Skeletal muscle satellite cell (primary cell): ENCODE results near the gene MYO9B.
"Not testable (repeated sequence)": the region's sequence is repeated elsewhere in the genome, so short reads cannot be mapped to it uniquely, and the experiment has no call there.

Experiments
- H3K27me3 ChIP-seq: 2 replicates; pipeline ENCODE4 v1.7.0; 2013; ENCODE audit warnings: low read length; ENCODE audit not compliant: control insufficient read depth, insufficient read depth
- H3K36me3 ChIP-seq: 2 replicates; pipeline ENCODE4 v1.7.0; 2013; ENCODE audit warnings: mild to moderate bottlenecking, control low read depth, low read length; ENCODE audit not compliant: insufficient read depth
- H3K4me1 ChIP-seq: 2 replicates; pipeline ENCODE4 v1.7.0; 2013; ENCODE audit warnings: low read length; ENCODE audit not compliant: control insufficient read depth, insufficient read depth
- H3K4me2 ChIP-seq: 2 replicates; pipeline ENCODE4 v1.7.0; 2013; ENCODE audit warnings: mild to moderate bottlenecking, low read length
- H3K4me3 ChIP-seq: 2 replicates; pipeline ENCODE4 v1.7.0; 2013; ENCODE audit warnings: low read length
- H3K9ac ChIP-seq: 2 replicates; pipeline ENCODE4 v1.7.0; 2013; ENCODE audit warnings: mild to moderate bottlenecking, low read depth, low read length, moderate library complexity
- H3K9me3 ChIP-seq: replicated peaks from 2 replicates; pipeline ENCODE4 v1.7.0; 2013; ENCODE audit warnings: mild to moderate bottlenecking, control low read depth, low read length

MYO9B gene

GRCh38 chr19:17097593-17098126, 22.1 kb downstream of the MYO9B start:
- H3K4me1 ChIP-seq, result peaks cover 16% of the 10 kb centered on the region
- H3K4me2 ChIP-seq, result peak overlapping the region; percentile 8
- no peak overlapping the region for H3K4me3 ChIP-seq
- no peaks in the 10 kb centered on the region for H3K27me3 ChIP-seq
- no peaks in the 10 kb centered on the region for H3K9me3 ChIP-seq
- H3K9ac ChIP-seq, result peak overlapping the region; percentile 4
- peaks cover 19% of the 10 kb centered on the region for H3K36me3 ChIP-seq

GRCh38 chr19:17098326-17098725, 22.7 kb downstream of the MYO9B start:
- no peaks in the 10 kb centered on the region for H3K9me3 ChIP-seq
- H3K27me3 ChIP-seq, result no peaks in the 10 kb centered on the region
- no peak overlapping the region for H3K4me3 ChIP-seq
- H3K4me1 ChIP-seq, result peaks cover 16% of the 10 kb centered on the region
- H3K4me2 ChIP-seq, result no peak overlapping the region
- H3K9ac ChIP-seq, result no peak overlapping the region
- H3K36me3 ChIP-seq, result peaks cover 25% of the 10 kb centered on the region

- no peak overlapping the region for H3K4me3 ChIP-seq
- H3K9me3 ChIP-seq, result no peaks in the 10 kb centered on the region
- no peak overlapping the region for H3K9ac ChIP-seq
- H3K27me3 ChIP-seq, result no peaks in the 10 kb centered on the region
- peaks cover 33% of the 10 kb centered on the region for H3K36me3 ChIP-seq
- no peak overlapping the region for H3K4me2 ChIP-seq
- H3K4me1 ChIP-seq, result peaks cover 14% of the 10 kb centered on the region
Observed at GRCh38 chr19:17101686-17102628, 26.4 kb downstream of the MYO9B start.

GRCh38 chr19:17103177-17103576, 27.6 kb downstream of the MYO9B start:
- Histone ChIP-seq H3K9me3 (no peaks in the 10 kb centered on the region), H3K27me3 (no peaks in the 10 kb centered on the region), H3K36me3 (peaks cover 33% of the 10 kb centered on the region), H3K4me3 (no peak overlapping the region), H3K4me2 (no peak overlapping the region), H3K9ac (no peak overlapping the region), H3K4me1 (peaks cover 14% of the 10 kb centered on the region)

- no peaks in the 10 kb centered on the region for H3K9me3 ChIP-seq
- no peaks in the 10 kb centered on the region for H3K27me3 ChIP-seq
- no peak overlapping the region for H3K4me3 ChIP-seq
- no peak overlapping the region for H3K9ac ChIP-seq
- peaks cover 30% of the 10 kb centered on the region for H3K36me3 ChIP-seq
- H3K4me1 ChIP-seq, result peaks cover 22% of the 10 kb centered on the region
- H3K4me2 ChIP-seq, result no peak overlapping the region
Observed at GRCh38 chr19:17104679-17105078, 29.1 kb downstream of the MYO9B start.

- Histone ChIP-seq H3K27me3 (no peaks in the 10 kb centered on the region), H3K9ac (no peak overlapping the region), H3K4me2 (no peak overlapping the region), H3K36me3 (peaks cover 29% of the 10 kb centered on the region), H3K4me1 (peaks cover 22% of the 10 kb centered on the region), H3K9me3 (no peaks in the 10 kb centered on the region), H3K4me3 (no peak overlapping the region)
Observed at GRCh38 chr19:17105556-17105955, 30.0 kb downstream of the MYO9B start.

GRCh38 chr19:17106964-17107363, 31.4 kb downstream of the MYO9B start:
- peak overlapping the region; percentile 71 for H3K9ac ChIP-seq
- not testable (repeated sequence) for H3K27me3 ChIP-seq, H3K4me3 ChIP-seq, H3K9me3 ChIP-seq
- peak overlapping the region; percentile 76 for H3K4me2 ChIP-seq
- H3K36me3 ChIP-seq, result peaks cover 29% of the 10 kb centered on the region
- H3K4me1 ChIP-seq, result peaks cover 22% of the 10 kb centered on the region

DNA sequence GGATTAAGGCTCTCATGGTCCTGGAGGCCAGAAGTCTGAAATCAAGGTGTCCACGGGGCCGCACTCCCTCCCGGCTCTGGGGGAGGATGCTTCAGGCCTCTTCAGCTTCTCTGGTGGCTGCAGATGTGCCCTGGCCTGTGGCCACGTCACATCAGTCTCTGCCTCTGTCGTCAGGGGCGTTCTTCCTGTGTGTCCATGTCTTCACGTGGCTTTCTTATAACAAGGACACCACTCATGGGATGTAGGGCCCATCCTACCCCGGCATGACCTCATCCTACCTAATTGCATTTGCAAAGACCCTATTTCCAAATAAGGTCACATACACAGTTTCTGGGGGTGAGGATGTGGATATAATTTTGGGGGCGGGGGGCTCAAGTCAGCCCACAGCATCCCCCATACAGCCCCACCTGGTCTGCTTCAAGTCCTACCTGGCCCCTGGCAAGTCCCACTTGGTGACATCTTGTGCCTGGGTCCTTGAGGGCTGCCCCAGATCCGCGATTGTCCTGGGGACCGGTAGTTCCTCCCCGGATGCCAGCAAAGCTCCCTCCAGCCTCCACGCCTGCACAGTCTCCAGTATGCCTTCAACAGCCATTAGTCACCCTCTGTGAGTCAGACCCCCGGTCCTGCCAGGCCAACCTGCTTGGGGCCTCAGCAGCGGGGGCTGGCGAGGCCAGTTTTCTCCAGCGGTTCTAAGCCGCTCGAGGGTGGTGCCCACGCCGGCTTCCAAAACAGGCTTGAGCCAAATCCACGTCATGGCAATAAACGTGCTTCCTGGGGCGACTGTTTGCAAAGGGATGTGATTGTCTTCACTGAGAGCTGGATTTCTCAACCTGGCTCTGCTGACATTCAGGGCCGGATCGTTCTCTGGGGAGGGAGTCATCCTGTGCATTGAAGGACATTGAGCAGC, 32.2 kb downstream of the MYO9B start:
- Histone ChIP-seq H3K4me3 (peak overlapping the region; percentile 49), H3K27me3 (no peaks in the 10 kb centered on the region), H3K9ac (peak overlapping the region; percentile 71), H3K4me1 (peaks cover 22% of the 10 kb centered on the region), H3K9me3 (no peaks in the 10 kb centered on the region), H3K4me2 (peak overlapping the region; percentile 76), H3K36me3 (peaks cover 30% of the 10 kb centered on the region)

GRCh38 chr19:17108453-17108784, 32.8 kb downstream of the MYO9B start:
- peak overlapping the region; percentile 62 for H3K4me2 ChIP-seq
- H3K9ac ChIP-seq, result peak overlapping the region; percentile 58
- peaks cover 22% of the 10 kb centered on the region for H3K4me1 ChIP-seq
- no peaks in the 10 kb centered on the region for H3K9me3 ChIP-seq
- H3K4me3 ChIP-seq, result no peak overlapping the region
- H3K27me3 ChIP-seq, result no peaks in the 10 kb centered on the region
- H3K36me3 ChIP-seq, result peaks cover 25% of the 10 kb centered on the region

DNA sequence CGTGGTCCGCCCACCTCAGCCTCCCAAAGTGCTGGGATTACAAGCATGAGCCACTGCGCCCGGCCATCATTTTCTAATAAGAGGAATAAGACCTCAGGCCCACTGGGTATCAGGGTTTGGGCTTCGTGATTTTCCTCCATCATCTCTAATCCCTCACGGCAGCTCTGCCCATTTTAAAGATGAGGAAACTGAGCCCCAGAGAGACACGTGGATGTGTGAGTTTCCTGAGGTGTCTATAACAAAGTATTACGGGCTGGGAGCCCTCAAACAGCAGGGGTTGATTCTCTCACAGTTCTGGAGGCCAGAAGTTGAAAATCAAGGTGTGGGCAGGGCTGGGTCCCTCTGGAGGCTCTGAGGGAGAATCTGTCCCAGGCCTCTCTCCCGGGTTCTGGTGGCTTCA, 33.7 kb downstream of the MYO9B start:
- Histone ChIP-seq H3K4me3 (no peak overlapping the region), H3K9ac (no peak overlapping the region), H3K27me3 (no peaks in the 10 kb centered on the region), H3K9me3 (no peaks in the 10 kb centered on the region), H3K4me1 (peaks cover 22% of the 10 kb centered on the region), H3K36me3 (peaks cover 25% of the 10 kb centered on the region), H3K4me2 (no peak overlapping the region)

DNA sequence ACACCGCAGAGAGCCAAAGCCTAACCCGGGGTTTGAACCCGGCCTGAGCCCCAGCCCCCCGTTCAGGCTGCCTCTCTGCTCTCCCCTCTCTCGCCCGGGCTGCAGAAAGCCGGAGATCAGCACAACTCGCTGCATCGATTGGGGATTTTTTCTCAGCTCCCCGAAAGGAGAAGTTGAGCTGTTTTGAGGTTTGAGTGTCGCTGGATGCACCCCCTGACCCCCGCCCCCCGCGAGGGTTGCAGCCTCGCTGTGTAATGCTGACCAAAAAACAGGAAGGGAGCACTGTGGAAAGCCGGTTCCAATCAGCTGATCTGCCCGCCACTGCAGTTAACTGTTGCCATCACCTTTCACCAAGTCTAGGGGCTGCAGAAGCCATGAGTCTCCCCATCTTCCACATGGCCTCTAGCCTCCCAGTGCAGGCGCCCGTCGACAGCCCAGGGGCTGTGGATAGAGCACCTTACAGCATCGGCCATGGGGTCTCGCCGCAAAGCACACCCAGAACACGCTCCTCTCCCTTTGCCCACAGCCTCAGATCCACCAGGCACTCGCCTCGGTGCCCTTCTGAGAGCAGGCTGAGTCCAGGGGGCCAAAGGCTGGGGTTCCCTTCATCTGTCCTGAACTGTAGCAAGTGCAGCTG, 34.5 kb downstream of the MYO9B start:
- no peaks in the 10 kb centered on the region for H3K27me3 ChIP-seq
- H3K4me2 ChIP-seq, result no peak overlapping the region
- H3K36me3 ChIP-seq, result peaks cover 32% of the 10 kb centered on the region
- peaks cover 22% of the 10 kb centered on the region for H3K4me1 ChIP-seq
- H3K9me3 ChIP-seq, result no peaks in the 10 kb centered on the region
- no peak overlapping the region for H3K9ac ChIP-seq
- no peak overlapping the region for H3K4me3 ChIP-seq
